H1 (cell line): ENCODE measurements around the gene CMTM2. TPM values are rescaled to one million over a fixed set of nuclear protein-coding genes. Genes with fewer than 3 reads are reported as not detected.

ENCODE experiments used
- FOSL1 ChIP-seq: IDR thresholded peaks from 2 replicates; pipeline ENCODE4 v1.6.1; 2011; ENCODE audit warnings: mild to moderate bottlenecking, low read depth, low read length, moderate library complexity; ENCODE audit not compliant: insufficient read depth
- JUN ChIP-seq: IDR thresholded peaks from 2 replicates; pipeline ENCODE4 v1.6.1; 2011; ENCODE audit warnings: low read depth, mild to moderate bottlenecking, improper control_type of control experiment, low read length
- KDM4A ChIP-seq: IDR thresholded peaks from one replicate; pipeline ENCODE4 v1.7.1; 2012; ENCODE audit warnings: low read depth, mild to moderate bottlenecking, moderate library complexity, low read length, inconsistent platforms; ENCODE audit not compliant: severe bottlenecking
- RAD21 ChIP-seq, 2 experiments: IDR thresholded peaks in 1 of 2; conservative IDR thresholded peaks in 1 of 2; 2 replicates each; pipeline ENCODE4 v1.6.1; 2011; ENCODE audit warnings: low read depth in 2 of 2, low read length in 2 of 2, improper control_type of control experiment in 1 of 2, inconsistent platforms in 1 of 2, mild to moderate bottlenecking in 1 of 2, moderate library complexity in 1 of 2
- SAP30 ChIP-seq: fragments of 300-600 bp; sonication (generic); IDR thresholded peaks from 2 replicates; pipeline ENCODE4 v1.7.1; 2012; ENCODE audit warnings: low read length, moderate library complexity, mild to moderate bottlenecking, inconsistent platforms; ENCODE audit not compliant: insufficient read depth, insufficient replicate concordance
- ZNF274 ChIP-seq: IDR thresholded peaks from 2 replicates; pipeline ENCODE4 v1.7.0; 2012; ENCODE audit warnings: low read length, borderline replicate concordance; ENCODE audit errors: extremely low read depth
- polyA plus RNA-seq, 7 experiments: library from polyadenylated mRNA; depleted of rRNA in 3 of 7; stranded (reverse) in 5 of 7; unstranded in 2 of 7; fragments of >200 nt in 5 of 7; fragments of 200-250 nt in 2 of 7; gene quantifications; 1 replicate in 5 of 7; 2 replicates in 1 of 7; 4 replicates in 1 of 7; pipeline versions ENCODE4 v1.2.1 to v1.2.3, GENCODE V29; 2011 to 2013; ENCODE audit warnings: missing spikeins in 2 of 7, mixed read lengths in 2 of 7
- total RNA-seq: library from RNA; stranded (reverse); fragmentation: NEBNext Ultra II Directional; extraction: Animal tissue kit (Norgen Biotek cat#: 25700); gene quantifications from 2 replicates; pipeline ENCODE4 v1.2.1, GENCODE V29; 2021

The CMTM2 gene
- total and polyA plus RNA-seq, 2 of the 8 experiments (the other 6 are each of a cell fraction or from before 2014, with no cell fraction given): not detected

DNA sequence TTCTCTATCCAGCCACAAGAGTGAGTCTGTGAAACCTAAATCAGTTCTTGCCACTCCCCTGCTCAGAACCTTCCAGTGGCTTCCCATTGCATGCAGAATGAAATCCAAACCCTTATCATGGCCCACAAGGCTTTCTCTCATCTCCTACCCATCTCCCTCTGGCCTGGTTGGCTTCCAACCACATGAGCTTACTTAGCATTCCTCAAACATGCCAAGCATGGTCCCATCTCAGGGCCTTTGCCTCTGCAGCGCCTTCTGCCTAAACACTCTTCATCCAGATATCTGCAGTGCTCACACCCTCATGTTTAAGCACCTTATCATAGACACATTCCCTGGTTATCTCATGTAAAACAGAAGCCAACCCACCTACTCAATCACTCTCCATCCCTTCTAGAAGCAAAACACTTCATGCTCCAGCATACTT lies 44.9 kb upstream of the CMTM2 start (continued):
- TF ChIP-seq JUN (no peak), SAP30 (no peak), ZNF274 (no peak), RAD21 (IDR thresholded peaks at IDR 0.05 in 1 of 2, conservative IDR thresholded peaks at IDR 0.05 in 1 of 2; ENCODE audit: low read depth in 2 of 2, low read length in 2 of 2) (no peak), KDM4A (no peak), FOSL1 (no peak)
